HG02798 (cell line): ENCODE results near the gene ENKD1.
A peak's percentile ranks its signal among the peaks of the same experiment; 100 is the strongest.
"Not testable (repeated sequence)": the region's sequence is repeated elsewhere in the genome, so short reads cannot be mapped to it uniquely, and the experiment has no call there.

Experiments used
- ATAC-seq: cut with Tn5 transposase; IDR thresholded peaks from one replicate; pipeline ENCODE4 v1.9.1; 2021; ENCODE audit warnings: mild to moderate bottlenecking; ENCODE audit not compliant: unreplicated experiment, poor library complexity

The ENKD1 gene, protein sequence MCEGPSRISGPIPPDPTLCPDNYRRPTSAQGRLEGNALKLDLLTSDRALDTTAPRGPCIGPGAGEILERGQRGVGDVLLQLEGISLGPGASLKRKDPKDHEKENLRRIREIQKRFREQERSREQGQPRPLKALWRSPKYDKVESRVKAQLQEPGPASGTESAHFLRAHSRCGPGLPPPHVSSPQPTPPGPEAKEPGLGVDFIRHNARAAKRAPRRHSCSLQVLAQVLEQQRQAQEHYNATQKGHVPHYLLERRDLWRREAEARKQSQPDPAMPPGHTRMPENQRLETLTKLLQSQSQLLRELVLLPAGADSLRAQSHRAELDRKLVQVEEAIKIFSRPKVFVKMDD

GRCh38 chr16:67666559-67667452 is at the start of gene ENKD1, which contains the start of gene C16orf86:
Gene ENKD1 (minus strand): TSS chr16:67666750. CDS start chr16:67666442, 308 bp downstream.
Gene C16orf86 (plus strand): TSS chr16:67666814. CDS start chr16:67666971, 157 bp downstream.
- ATAC-seq = peak; percentile 71

DNA sequence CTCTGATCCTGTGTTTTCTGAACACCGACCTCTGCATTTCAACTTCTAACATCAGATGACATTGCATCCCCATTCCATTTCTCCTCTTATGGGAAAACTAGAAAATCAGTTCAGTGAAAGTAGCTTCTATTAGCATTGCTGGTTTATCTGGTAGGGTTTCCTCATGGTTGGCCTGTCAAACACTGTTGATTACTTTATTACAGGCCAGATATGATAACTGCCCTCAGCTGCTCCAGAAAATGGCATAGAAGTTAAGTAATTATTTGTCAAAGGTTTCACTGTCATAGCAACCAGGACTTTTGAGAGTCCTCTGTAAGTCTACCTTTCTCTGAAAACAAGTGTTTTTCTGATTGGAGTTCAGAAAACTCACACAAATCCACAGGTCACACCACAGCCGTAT is 49.5 kb upstream of the ENKD1 start:
- no peak for ATAC-seq

DNA sequence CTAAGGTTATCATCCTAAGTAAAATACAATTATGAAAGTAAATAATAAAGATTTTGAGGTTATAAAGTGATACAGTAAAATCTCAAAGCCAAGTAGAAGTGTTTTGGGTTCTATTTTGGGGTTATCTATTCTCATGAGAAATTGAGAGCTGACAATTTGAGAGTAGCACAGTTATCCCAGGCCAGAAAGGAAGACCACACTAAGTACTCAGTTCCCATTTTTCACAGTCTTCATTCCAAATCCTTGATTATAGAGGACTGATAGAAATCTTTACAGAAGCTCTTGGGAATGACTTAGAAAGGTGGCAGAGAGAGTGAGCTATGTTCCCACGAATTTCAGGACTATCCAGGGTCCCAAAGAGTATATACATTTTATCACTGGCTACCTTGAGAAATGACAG is 48.0 kb upstream of the ENKD1 start:
- no peak for ATAC-seq

- ATAC-seq = no peak
Observed at GRCh38 chr16:67713647-67714273, 47.2 kb upstream of the ENKD1 start.

GRCh38 chr16:67710607-67711006 is 44.1 kb upstream of the ENKD1 start:
- ATAC-seq = no peak

- no peak for ATAC-seq
Observed at GRCh38 chr16:67709050-67709449, 42.5 kb upstream of the ENKD1 start.

- no peak for ATAC-seq
Observed at GRCh38 chr16:67708368-67708771, 41.8 kb upstream of the ENKD1 start.

GRCh38 chr16:67707790-67708189 is 41.2 kb upstream of the ENKD1 start:
- no peak for ATAC-seq

DNA sequence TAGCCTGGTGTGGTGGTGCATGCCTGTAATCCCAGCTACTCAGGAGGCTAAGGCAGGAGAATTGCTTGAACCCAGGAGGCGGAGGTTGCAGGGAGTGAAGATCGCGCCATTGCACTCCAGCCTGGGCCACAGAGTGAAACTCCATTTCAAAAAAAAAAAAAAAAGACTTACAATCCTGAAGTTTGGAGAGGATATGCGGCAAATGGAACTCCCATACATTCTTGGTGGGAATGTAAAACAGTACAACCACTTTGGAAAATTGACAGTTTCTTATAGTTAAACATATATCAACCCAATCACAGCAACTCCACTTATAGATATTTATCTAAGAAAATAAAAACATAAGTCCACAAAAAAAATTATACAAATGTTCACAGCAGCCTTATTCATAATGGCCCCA is 40.7 kb upstream of the ENKD1 start:
- ATAC-seq = no peak

GRCh38 chr16:67704110-67704509 is 37.6 kb upstream of the ENKD1 start:
- no peak for ATAC-seq

DNA sequence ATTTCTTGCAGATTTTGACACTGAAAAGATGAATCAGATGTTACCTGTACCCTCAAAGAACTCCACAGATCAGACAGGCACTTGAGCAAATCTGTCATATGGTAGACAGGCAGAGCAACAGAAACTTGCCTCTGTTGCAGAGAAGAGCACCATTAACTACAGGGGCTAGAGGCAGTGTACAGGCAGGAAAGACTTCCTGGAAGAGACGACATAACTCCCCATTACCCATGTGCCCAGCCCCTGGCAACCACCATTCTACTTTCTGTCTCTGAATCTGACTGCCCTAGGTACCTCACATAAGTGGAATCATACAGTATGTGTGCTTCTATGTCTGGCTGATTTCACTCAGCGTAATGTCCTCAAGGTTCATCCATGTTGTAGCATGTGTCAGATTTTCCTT is 37.1 kb upstream of the ENKD1 start:
- no peak for ATAC-seq

DNA sequence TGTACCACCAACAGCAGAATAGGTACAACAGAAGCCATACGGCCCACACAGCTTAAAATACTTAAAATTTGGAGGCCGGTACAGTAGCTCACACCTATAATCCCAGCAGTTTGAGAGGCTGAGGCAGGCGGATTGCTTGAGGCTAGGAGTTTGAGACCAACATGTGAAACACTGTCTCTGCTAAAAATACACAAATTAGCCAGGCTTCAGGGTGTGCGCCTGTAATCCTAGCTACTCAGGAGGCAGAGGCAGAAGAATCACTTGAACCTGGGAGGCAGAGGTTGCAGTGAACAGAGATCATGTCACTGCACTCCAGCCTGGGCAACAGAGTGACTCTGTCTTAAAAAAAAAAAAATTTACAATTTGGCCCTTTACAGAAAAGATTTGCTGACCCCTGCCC is 35.6 kb upstream of the ENKD1 start:
- ATAC-seq = no peak

DNA sequence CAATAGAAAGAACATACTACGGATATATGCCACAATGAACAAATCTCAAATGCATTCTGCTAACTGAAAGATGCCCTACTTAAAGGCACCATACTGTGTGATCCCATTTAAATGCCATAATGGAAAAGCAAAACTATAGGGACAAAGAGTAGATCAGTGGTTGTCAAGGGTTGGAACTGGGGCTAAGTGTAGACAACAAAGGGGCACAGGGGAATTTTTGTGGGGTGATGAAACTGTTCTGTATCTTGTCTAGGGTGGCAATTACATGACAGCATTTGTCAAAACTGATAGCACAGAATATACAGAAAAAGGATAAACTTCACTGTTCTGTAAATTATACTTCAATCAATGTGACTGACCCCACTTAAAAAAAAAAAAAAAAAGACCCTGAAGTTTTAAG is 34.9 kb upstream of the ENKD1 start:
- ATAC-seq = no peak

DNA sequence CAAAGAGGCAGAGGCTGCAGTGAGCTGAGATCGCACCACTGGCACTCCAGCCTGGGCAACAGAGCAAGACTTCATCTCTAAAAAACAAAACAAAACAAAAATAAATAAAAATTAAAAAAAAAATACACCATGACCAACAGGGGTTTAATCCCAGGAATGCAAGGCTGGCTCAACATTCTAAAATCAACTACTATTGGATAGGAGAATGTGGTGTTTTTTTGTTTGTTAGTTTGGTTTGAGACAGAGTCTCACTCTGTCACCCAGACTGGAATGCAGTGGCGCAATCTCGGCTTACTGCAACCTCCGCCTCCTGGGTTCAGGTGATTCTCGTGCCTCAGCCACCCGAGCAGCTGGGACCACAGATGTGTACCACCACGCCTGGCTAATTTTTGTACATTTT is 32.7 kb upstream of the ENKD1 start:
- ATAC-seq = no peak

DNA sequence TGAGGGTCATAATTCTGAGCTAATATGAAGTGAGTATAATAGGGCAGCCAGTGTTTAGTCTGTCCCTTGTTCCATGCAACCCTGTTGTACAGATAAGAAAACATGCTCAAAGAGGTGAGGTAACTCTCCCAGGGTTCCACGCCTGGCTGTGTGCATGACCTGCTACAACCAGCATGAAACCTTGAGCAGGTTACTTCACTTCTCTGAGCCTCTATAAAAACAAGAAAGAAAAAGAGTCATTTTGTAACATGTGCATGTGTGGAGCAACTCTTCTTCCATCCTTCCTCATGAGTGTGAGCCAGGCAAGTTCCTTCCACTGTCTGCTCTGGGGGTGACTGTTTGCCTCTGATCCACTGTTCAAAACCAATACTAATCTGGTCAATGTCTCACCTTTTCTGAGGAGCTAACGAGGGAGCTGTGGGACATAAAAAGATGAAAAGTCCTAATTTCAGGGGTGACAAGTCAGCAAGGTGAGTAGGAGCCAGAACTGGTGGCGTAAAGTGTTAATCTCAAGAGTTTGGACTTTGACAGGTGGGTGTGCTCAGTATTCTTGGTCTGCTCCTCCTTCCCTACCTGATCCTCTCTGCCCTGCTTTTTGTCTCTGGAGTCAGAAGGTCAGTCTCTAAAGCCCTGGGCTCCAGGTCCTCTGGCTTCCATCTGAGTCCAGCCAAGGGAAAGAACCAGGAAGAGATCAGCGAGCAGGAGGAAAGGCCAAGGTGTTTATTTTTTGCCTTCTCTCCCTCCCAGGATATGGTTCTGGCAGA is 31.1 kb upstream of the ENKD1 start:
- no peak for ATAC-seq

DNA sequence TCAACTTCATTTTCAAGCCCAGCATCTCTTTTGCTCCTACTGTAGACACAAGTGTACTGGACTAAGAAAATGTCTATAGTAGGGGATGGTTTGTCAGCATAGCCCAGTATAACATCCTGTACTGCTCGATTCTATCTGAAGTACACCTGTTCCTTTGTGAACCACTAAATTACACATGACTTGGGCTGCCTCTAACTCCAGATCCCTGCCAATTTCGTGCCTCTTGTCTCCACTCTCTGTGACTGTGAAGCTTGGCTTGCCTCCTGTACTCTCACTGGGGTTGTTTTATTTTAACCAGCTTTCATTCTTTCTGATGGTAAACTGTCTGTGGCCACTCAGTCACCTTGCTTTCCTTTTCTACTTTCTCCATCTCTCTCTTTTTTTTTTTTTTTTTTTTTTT is 28.1 kb upstream of the ENKD1 start:
- no peak for ATAC-seq

- ATAC-seq = not testable (repeated sequence)
Observed at GRCh38 chr16:67693517-67694285, 27.2 kb upstream of the ENKD1 start.

DNA sequence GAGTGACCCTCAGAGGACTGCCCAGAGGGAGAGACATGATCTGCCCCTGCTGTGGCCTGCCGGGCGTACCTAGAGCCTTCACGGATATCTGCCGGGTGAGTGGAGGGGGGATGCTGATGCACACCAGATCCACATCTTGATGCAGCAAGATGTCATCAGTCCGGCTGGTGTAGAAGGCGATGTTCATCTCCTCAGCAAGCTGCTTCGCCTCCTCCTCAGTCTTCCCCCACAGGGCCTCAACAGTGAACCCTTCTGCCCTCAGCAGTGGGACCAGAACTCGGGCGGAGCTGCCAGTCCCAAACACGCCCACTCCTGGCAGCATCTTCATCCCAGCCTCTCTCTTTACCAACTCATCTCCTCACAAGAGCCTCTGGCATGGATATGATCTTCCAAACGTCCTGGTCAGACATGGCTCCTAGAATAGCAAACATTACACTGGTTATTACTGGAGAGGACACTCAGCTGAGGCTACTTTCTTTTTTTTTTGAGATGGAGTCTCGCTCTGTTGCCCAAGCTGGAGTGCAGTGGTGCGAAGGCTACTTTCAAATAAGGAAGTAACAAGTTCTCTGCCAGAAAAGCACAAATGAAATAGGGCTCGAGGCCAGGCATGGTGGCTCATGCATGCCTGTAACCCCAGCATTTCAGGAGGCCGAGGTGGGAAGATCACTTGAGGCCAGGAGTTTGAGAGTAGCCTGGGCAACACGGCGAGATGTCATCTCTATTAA is 19.0 kb upstream of the ENKD1 start:
- ATAC-seq = no peak

DNA sequence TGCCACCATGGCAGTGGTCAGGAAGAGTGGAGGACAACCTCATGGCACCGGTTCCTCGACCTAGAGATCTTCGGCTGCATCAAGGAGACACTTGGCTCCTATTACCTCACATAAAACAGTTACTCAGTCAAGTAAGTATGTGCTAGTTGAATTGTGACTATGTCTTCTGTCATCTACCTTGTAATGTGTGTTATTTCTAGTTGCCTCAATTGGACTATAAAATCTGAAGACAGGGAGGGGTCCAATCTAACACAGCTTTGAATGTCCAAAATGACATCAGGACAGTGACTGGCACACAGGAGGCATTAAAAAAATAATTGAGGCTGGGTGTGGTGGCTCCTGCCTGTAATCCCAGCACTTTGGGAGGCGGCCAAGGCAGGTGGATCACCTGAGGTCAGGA is 17.2 kb upstream of the ENKD1 start:
- ATAC-seq = no peak
